ENCODE results near the gene PLEKHA6. TPM values are rescaled to one million over a fixed set of nuclear protein-coding genes. Genes with fewer than 3 reads are reported as not detected.

Gene PLEKHA6
- total and polyA plus RNA-seq, 2 experiments from 2014 or later = 2.8 to 6.2 TPM

DNA sequence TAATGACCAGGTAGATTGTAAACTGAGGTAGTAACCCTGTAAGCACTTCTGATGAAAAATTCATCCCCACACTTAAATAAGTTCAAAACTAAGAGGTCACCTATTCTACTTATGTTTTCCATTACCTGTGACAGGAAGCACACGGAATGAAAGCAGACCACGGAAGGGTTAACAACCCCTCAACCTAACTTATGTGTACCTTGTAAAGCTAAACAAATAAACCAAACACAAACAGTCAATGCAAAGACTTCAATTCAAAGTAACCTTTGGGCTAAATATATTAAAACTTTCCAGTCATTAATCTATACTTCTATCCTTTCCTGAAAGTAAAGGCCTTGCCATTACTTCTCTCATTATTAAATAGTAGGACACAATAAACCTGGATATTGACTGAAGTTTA, 44.9 kb upstream of the PLEKHA6 start (continued):
- TF ChIP-seq, protein P1, sequence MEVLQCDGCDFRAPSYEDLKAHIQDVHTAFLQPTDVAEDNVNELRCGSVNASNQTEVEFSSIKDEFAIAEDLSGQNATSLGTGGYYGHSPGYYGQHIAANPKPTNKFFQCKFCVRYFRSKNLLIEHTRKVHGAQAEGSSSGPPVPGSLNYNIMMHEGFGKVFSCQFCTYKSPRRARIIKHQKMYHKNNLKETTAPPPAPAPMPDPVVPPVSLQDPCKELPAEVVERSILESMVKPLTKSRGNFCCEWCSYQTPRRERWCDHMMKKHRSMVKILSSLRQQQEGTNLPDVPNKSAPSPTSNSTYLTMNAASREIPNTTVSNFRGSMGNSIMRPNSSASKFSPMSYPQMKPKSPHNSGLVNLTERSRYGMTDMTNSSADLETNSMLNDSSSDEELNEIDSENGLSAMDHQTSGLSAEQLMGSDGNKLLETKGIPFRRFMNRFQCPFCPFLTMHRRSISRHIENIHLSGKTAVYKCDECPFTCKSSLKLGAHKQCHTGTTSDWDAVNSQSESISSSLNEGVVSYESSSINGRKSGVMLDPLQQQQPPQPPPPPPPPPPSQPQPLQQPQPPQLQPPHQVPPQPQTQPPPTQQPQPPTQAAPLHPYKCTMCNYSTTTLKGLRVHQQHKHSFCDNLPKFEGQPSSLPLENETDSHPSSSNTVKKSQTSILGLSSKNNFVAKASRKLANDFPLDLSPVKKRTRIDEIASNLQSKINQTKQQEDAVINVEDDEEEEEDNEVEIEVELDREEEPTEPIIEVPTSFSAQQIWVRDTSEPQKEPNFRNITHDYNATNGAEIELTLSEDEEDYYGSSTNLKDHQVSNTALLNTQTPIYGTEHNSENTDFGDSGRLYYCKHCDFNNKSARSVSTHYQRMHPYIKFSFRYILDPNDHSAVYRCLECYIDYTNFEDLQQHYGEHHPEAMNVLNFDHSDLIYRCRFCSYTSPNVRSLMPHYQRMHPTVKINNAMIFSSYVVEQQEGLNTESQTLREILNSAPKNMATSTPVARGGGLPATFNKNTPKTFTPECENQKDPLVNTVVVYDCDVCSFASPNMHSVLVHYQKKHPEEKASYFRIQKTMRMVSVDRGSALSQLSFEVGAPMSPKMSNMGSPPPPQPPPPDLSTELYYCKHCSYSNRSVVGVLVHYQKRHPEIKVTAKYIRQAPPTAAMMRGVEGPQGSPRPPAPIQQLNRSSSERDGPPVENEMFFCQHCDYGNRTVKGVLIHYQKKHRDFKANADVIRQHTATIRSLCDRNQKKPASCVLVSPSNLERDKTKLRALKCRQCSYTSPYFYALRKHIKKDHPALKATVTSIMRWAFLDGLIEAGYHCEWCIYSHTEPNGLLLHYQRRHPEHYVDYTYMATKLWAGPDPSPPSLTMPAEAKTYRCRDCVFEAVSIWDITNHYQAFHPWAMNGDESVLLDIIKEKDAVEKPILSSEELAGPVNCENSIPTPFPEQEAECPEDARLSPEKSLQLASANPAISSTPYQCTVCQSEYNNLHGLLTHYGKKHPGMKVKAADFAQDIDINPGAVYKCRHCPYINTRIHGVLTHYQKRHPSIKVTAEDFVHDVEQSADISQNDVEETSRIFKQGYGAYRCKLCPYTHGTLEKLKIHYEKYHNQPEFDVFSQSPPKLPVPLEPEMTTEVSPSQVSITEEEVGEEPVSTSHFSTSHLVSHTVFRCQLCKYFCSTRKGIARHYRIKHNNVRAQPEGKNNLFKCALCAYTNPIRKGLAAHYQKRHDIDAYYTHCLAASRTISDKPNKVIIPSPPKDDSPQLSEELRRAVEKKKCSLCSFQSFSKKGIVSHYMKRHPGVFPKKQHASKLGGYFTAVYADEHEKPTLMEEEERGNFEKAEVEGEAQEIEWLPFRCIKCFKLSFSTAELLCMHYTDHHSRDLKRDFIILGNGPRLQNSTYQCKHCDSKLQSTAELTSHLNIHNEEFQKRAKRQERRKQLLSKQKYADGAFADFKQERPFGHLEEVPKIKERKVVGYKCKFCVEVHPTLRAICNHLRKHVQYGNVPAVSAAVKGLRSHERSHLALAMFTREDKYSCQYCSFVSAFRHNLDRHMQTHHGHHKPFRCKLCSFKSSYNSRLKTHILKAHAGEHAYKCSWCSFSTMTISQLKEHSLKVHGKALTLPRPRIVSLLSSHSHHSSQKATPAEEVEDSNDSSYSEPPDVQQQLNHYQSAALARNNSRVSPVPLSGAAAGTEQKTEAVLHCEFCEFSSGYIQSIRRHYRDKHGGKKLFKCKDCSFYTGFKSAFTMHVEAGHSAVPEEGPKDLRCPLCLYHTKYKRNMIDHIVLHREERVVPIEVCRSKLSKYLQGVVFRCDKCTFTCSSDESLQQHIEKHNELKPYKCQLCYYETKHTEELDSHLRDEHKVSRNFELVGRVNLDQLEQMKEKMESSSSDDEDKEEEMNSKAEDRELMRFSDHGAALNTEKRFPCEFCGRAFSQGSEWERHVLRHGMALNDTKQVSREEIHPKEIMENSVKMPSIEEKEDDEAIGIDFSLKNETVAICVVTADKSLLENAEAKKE (CRISPR knock-in tag; IDR thresholded peaks at IDR 0.05) = no peak
- no peak for TF ChIP-seq POLR2AphosphoS5 (IDR thresholded peaks at IDR 0.05; ENCODE audit: low read depth)
- no peak for TF ChIP-seq ZNF331 (CRISPR knock-in tag; IDR thresholded peaks at IDR 0.05; ENCODE audit: low read depth)

GRCh38 chr1:204402391-204402790, 42.7 kb upstream of the PLEKHA6 start:
- ATAC-seq = no peak
- H3K36me3 ChIP-seq (ENCODE audit: insufficient read depth) = peaks cover 24% of the 10 kb centered on the region
- H3K79me2 ChIP-seq (replicated peaks; ENCODE audit: insufficient read depth) = peaks cover 42% of the 10 kb centered on the region
- TF ChIP-seq EZH2 (IDR thresholded peaks at IDR 0.05; ENCODE audit: low read depth, unreplicated experiment) (no peak), CREB1 (CRISPR knock-in tag; IDR thresholded peaks at IDR 0.05; ENCODE audit: low read depth) (no peak), ZNF331 (CRISPR knock-in tag; IDR thresholded peaks at IDR 0.05; ENCODE audit: low read depth) (no peak), POLR2AphosphoS5 (IDR thresholded peaks at IDR 0.05; ENCODE audit: low read depth) (no peak), EZH2phosphoT487 (IDR thresholded peaks at IDR 0.05; ENCODE audit: unreplicated experiment) (no peak)
- TF ChIP-seq, protein P1 (CRISPR knock-in tag; IDR thresholded peaks at IDR 0.05) = no peak
- TF ChIP-seq, protein P2, sequence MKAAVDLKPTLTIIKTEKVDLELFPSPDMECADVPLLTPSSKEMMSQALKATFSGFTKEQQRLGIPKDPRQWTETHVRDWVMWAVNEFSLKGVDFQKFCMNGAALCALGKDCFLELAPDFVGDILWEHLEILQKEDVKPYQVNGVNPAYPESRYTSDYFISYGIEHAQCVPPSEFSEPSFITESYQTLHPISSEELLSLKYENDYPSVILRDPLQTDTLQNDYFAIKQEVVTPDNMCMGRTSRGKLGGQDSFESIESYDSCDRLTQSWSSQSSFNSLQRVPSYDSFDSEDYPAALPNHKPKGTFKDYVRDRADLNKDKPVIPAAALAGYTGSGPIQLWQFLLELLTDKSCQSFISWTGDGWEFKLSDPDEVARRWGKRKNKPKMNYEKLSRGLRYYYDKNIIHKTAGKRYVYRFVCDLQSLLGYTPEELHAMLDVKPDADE (IDR thresholded peaks at IDR 0.05) = no peak

More at GRCh38 chr1:204402391-204402790, 42.7 kb upstream of the PLEKHA6 start:
- Histone ChIP-seq H4K20me1 (replicated peaks; ENCODE audit: insufficient read depth) (peaks cover 40% of the 10 kb centered on the region), H3K4me3 (no peak overlapping the region), H3K27me3 (ENCODE audit: insufficient read depth) (no peaks in the 10 kb centered on the region), H2AFZ (no peak overlapping the region), H3K27ac (ENCODE audit: low read depth) (no peak overlapping the region), H3K4me2 (no peak overlapping the region), H3K9me2 (ENCODE audit: insufficient read depth) (no peaks in the 10 kb centered on the region), H3K4me1 (ENCODE audit: insufficient read depth) (peaks cover 5% of the 10 kb centered on the region), H3F3A (replicated peaks; ENCODE audit: low read depth) (0 out of 2 replicates have a peak, but pooled peaks cover 6% of the 10 kb centered on the region)
- Mint-ChIP-seq H3K36me3 (ENCODE audit: low read depth) (peaks cover 50% of the 10 kb centered on the region; the same call in 2 of the 3 replicates), H3K4me1 (no peaks in the 10 kb centered on the region; the same call in 1 of the 3 replicates), H3K27ac (no peak overlapping the region), H3K9me3 (no peaks in the 10 kb centered on the region), H3K4me3 (no peak overlapping the region), H3K27me3 (ENCODE audit: insufficient read depth, low read depth, poor library complexity) (peaks cover 8% of the 10 kb centered on the region)
- DNase-seq (ENCODE audit: low spot score) = no peak

Measured in GM23338 (cell line).